HK-2 (cell line): Measurements from ENCODE around the gene DDX56.
"Not testable (repeated sequence)": the region's sequence is repeated elsewhere in the genome, so short reads cannot be mapped to it uniquely, and the experiment has no call there.

ENCODE experiments used
- DNase-seq: peaks from one replicate; pipeline ENCODE4 v3.0.0-alpha.2; 2018; ENCODE audit not compliant: unreplicated experiment

Gene DDX56

DNA sequence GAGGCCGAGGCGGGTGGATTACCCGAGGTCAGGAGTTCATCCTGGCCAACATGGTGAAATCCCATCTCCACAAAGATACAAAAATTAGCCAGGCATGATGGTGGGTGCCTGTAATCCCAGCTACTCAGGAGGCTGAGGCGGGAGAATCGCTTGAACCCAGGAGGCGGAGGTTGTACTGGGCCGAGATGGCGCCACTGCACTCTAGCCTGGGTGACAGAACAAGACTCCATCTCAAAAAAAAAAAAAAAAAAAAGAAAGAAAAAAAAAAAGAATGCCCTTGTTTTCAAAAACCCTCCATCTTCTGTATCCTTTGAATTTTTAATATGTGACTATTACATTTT, 11.1 kb downstream of the DDX56 start:
- not testable (repeated sequence) for DNase-seq

DNA sequence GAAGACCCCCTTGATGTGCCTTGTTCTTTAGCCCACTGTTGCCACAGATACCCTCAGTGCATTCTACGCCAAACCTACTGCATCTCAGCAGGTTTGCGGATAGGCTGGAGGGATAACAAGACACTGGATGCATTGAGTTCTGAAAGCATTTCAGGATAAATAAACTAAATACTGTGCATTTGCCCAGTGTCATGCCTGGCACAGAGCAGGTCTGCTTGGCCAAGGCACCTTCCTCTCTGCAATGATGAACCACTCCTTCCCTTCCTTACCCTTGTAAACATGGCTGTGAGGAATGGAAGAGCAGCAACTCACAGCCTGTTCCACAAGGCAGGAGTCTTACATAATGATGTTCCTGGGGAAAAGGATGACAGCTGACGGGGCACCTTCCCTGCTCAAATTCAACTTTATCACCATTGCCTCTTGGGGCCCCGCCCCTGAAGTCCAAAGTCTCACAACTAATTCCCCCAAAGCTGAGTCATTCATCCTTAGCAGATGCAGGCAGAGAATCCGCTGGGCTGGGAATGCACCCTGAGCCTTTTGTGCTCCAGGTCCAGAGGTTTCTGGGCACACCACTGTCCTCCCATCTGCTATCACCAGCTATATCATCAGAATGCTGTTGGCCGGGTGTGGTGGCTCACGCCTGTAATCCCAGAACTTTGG, 11.6 kb downstream of the DDX56 start:
- peak; percentile 44 for DNase-seq

DNA sequence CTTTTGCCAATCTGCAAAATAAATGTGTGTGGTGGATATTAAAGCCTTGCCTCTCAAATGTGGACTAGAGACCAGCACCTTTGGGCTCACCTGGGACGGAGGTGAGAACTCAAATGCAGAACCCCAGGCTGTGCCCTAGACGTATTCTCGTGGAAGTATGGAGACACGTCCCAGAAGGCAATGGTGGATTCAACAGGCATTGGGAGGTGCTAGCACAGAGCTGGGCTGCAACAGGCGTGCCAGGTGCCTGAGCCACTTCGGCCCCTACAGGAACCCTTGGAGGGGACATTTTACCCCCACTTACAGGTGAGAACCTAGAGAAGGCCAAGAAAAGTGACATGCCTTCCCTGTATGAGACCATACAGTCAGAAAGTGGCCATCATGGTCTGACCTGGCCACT, 12.2 kb downstream of the DDX56 start:
- DNase-seq = no peak

DNA sequence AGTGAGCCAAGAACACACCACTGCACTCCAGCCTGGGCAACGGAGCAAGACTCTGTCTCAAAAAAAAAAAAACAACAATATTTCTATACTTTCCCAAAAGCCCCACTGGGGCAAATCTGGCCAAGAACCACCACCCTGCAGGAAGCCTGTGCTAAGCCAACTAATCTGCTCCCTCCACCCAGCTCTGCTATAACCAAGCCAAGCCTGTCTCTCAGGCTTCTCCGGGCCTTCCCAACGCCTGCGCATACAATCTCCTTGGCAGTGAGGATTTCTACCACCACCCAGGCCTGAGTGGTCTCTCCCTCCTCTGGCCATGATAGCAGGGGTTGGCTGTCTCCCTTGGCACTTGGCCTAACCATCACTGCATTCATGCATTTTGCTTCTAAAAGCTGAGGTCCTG, 14.2 kb downstream of the DDX56 start:
- no peak for DNase-seq

DNA sequence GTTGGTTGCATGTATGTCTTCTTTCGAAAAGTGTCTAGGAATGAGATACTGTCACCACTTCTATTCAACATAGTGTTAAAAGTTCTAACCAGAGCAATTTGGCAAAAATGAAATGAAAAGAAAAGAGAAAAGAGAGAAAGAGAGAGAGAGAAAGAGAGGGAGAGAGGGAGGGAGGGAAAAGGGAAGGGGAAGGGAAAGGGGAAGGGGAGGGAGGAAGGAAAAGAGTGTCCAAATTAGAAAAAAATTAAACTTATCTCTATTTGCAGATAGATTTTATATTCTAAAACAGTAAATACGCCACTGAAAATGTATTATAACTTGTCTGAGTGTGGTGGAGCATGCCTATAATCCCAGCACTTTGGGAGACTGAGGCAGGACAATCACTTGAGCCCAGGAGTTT, 16.2 kb downstream of the DDX56 start:
- DNase-seq = no peak

DNA sequence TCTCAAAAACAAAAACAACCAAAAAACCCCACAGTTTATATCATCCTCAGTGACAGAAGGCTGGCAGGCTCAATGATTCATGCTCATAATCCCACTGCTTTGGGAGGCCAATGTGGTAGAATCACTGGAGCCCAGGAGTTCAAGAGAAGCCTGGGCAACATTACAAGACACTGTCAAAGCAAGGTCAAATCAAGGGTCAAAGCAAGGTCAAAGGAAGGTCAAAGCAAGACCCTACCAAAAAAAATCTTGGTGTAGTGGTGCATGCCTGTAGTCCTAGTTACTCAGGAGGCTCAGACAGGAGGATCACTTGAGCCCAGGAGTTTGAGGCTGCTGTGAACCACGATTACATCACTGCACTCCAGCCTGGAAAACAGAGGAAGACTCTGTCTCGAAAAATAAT, 18.4 kb downstream of the DDX56 start:
- DNase-seq = no peak

DNA sequence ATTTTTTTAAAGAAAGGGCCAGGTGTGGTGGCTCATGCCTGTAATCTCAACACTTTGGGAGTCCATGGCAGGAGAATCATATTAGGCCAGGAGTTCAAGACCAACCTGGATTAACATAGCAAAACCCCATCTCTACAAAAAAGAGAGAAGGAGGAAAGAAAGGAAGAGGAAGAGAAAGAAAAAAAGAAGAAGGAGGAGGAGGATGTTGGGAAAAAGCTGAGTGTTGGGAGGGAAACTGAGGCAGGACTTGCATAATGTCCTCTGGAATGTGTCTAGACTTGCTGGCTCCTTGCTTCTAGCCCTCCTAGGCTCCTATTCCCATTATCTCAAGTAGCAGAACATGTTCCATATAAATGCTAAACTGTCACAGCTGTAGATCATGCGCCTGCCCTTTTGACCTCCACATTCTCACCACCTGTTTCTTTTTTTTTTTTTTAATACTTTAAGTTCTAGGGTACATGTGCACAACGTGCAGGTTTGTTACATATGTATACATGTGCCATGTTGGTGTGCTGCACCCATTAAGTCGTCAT, 21.2 kb downstream of the DDX56 start:
- DNase-seq = not testable (repeated sequence)

DNA sequence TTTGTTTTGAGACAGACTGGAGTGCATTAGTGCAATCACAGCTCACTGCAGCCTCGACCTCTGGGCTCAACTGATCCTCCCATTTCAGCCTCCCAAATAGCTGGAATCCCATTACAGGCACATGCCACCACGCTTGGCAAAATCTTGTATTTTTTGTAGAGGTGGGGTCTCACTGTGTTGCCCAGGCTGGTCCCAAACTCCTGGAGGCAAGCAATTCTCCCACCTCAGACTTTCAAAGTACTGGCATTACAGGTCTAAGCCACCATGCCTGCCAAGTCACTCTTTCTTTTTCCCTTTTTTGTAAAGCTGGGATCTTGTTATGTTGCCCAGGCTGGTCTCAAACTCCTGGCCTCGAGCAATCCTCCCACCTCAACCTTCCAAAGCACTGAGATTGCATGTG, 24.3 kb downstream of the DDX56 start:
- DNase-seq = no peak

DNA sequence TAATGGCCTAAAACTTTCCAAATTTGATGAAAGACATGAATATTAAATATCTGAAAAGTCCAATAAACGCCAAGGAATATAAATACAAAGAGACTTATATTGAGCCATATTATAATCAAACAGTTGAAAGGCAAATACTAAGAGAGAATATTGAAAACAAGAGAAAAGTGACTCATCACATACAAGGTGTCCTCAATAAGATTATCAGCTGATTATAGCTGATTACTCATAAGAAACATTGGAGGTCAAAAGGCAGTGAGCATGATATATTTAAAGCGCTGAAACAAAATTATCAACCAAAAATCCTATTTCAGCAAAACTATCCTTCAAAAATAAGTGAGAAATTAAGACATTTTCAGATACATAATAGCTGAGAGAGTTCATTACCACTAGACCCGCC, 24.8 kb downstream of the DDX56 start:
- no peak for DNase-seq

DNA sequence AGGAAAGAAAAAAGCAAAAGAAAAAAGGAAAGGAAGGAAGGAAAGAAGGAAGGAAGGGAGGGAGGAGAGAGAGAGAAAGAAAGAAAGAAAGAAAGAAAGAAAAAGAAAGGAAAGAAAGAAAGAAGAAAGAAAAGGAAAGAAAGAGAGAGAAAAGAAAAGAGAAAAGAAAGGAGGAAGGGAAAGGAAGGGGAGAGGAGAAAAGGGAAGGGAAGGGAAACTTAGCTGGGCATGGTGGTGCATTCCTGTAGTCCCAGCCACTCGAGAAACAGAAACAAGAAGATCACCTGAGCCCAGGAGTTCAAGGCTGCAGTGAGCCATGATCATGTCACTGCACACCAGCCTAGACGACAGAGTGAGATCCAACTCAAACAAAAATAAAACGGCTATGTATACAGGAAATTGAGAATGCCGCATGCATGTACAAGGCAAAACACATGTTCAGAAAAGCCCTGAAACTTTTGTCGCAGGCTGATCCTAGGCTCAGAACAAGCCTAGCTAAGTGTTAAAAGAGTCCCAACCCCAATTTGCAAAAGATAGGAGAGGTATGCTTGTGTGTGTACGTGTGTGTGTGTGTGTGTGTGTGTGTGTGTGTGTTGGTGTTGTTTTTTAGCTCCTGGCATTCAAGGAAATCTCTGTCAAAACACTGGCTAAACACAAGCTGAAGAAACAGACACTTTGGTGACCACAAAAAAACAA, 26.0 kb downstream of the DDX56 start:
- no peak for DNase-seq

DNA sequence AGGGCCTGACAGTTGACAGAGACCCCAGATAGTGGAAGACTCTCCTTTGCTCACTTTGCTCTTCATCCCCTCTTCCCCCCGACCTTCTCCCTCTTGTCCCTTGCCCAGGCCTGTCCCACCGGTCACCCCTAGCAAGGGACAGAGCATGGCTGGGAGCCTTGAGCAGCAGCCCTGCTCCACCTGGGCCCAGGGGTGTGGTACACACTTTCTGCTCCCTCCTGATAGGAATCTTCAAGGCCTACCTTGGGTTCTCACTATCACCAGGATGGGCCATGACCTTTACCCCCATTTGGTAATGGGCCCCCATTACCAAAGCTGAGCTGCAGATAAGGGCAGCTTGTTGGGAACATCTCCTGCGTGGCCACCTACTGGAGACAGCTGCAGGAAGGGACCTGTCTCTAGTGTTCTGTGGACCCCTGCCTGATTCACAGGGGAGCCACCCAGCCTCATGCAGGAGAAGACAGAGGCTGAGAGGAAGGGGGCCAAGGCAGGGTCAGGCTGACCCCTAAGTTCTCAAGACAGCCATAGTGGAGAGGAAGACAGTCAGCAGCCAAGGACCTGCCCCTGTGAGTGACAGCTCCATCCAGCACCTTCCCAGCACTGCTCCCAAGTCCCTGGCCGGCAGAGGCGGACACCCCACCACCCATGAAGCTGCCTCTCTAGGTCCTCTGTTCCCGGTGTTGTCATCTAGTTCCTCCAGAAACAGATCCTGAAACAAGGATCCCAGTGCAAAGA, 31.7 kb downstream of the DDX56 start:
- DNase-seq = no peak

DNA sequence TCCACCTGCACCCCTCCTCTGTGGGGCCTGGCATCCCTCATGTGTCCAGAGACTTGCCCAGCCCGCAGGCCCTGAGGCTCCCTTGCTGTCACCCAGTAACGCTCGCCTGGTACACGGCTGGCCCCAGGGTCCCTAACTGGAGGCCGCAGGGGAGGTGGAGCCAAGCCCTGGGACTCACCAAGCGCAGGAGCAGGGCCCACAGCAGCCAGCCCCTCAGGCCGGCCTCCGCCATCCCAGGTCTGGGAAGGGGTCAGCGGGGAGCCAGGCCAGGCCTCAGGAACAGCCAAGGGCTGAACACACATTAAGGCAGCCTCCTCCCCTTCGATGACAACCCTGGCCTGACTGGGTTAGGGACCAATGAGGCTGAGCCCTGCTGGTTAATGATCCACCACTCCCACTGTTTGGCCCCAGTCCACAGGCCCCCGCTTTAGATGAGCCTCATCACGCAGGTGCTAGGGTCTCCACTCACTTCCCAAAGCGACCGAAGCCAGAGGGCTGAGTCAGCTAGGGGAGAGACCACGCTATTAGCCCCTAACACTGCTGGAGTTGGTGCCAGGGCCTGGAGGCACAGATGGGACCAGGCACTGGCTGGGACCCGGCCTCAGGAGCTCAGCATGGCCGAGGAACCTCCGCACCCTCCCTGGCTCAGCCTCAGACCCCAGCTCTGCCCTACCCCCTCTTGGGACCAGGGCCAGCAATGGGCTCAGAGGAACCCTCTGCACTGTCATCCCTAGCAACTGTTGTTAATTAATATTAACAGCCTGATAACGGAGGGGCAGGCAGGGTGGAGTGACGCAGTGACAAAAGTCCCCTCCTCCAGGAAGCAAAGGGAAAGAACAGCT, 32.5 kb downstream of the DDX56 start, which contains the start of gene NPC1L1:
Gene NPC1L1, minus strand, starts transcription at position 303 of the 842 bp plus-strand sequence. Its CDS starts 71 bp downstream, at position 232.
- no peak for DNase-seq

DNA sequence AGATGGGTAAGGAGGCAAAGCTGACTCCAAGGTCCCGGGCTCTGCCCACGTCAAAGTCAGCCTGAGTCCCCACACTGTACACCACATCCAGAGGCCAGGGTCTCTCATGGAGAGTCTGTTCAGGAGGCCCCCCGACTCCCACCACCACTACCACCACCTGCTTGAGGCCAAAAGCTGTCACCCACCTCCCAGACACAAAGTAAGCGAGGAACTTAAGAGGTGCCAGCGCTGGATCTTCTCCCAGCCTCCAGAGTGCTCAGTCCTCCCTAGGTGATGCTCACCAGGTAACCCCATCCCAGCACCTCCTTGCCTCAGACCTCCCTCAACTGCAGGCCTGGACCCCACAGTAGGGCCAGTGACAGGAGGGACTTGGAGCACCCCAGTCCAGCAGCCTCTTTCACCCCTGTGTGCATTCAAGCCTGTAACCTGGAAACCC, 33.1 kb downstream of the DDX56 start:
- DNase-seq = no peak

DNA sequence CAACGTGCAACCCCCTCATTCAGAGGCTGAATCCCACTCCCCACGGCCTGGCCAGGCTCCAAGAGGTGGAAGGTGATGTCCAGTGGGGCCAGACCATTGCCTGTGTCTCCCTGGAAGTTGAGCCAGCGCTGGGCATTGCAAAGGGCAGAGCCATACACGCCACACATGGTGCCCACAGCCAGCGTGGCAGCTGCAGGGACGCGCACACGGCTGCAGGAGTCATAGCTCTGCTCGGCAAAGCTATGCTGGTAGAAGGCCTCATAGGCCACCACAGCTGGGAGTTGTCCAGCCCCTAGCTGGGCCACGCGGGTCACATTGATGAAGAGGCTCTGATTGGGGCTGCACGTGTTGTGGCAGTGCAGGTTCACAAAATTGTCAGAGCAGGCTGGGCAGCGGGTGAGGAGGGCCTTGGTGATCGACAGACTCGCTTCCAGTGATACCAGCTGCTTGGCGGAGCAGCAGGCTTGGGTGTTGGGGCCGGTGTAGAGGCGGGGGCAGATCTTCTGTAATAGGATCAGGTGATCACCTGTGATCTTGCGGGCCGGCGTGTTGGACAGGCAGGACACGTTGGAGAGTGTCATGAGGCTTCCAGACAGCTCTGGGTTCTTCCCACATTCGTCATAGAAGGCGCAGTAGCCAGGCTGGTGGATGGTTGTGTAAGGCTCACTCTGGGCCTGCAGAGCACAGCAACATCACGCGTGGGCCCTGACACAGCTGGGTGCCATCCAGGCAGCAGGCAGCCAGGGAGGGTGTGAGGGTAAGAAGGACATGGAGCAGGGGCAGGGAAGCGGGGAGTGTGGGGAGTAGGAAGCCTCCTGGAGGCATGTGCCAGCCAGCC, 33.8 kb downstream of the DDX56 start:
- DNase-seq = no peak

DNA sequence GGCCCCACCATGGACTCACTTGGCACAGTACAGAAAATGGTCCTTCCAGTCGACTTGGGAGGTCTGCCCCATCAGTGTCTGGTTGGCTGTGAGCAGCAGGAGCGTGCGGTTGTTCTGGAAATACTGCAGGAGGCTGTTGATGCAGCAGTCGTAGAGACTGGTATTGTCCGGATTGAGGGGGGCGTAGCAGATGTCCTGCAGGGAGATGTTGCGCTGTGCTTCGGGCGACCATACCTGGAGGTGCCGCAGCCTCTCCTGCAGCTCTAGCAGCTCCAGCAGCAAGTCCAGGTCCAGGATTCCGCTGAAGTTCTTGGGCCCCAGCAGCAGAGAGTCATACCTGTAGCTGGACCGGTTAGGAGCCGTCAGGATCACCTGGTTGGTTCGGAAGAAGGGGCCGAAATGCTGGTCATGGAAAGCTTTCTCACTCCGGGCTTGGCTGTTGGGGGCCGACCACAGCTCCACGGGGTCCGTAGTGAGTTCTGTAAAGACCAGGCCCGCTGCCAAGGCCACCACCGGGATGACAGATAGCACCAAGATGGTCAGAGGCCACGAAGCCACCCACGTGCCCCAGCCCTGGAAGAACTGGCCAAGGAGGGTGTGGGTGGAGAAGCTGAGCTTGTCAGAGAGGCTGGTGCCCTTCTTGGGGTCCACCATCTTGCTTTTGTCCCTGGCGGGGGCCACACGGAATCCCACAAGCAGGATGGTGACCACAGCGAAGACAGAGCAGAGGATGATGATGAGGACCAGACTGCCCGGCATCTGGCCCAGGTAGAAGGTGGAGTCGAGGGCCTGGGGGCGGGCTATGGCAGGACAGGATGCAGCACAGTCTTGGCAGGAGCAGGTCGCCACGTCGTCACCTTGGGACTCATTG, 34.7 kb downstream of the DDX56 start:
- DNase-seq = no peak

DNA sequence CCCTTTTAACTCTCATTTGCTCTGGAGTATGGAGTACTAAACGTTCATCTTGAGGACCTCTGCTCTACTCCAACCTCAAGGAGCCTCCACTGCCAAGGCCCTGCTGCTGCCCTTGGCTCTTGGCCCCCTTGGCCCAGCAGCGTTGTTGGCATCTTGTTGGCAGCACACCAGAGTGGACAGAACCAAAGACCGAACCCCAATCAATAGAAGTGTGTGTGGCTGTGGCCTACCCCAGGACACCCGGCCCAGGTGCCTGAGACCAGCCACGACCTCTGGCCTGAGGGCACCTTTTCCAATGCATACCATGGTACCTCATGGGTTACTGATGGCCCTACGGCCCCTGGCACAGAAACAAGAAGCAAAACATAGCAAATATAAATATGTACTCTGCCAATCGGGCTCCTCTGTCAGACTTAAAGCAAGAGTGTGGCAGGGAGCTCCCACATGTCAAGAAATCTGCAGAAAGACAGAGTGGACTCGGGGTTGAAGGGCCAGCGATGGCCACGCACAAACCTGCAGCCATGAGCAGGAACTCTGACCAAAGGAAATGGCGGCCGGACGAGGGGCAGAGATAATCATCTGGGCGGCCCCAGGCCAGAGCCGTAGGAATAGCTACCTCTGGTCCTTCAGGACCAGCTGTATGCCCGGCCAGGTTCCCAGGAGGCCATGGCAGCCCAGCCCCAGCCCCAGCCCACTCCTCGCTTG, 35.5 kb downstream of the DDX56 start:
- DNase-seq = no peak

DNA sequence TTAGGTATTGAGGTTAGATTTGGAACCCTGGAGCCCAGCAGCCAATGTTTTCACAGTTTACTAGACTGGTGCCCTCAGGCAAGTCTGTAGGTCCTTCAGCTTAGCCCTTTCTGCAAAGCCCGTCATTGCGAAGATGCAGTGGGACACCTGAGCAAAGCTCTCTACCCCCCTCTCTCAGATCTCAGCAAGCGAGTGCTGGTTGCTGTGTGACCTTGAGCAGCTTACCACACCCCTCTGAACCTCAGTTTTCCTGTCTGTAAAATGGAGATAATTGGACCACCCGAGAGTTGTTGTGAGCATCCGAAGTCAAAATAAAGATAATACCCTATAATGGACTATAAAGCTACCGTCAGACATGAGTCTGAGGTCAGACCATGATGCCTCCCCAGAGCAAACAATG, 36.3 kb downstream of the DDX56 start:
- no peak for DNase-seq

DNA sequence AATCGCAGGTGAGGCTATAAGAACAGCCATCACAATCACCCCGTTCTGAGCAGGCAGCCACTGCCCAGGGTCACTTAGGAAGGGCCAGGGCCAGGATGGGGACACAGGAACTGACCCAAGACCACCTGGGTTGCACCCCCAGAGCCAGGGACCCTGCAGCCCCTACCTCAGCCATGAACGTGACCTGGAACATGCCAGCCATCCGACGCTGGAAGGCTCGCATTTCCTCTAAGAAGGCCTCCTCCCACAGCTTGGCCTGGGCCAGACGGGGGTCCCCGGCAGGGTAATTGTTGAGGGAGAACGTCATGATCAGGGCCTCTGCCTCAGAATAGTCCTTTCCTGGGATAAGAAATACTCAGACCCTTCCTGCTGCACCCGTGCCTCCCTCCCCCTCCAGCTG, 37.6 kb downstream of the DDX56 start:
- no peak for DNase-seq

DNA sequence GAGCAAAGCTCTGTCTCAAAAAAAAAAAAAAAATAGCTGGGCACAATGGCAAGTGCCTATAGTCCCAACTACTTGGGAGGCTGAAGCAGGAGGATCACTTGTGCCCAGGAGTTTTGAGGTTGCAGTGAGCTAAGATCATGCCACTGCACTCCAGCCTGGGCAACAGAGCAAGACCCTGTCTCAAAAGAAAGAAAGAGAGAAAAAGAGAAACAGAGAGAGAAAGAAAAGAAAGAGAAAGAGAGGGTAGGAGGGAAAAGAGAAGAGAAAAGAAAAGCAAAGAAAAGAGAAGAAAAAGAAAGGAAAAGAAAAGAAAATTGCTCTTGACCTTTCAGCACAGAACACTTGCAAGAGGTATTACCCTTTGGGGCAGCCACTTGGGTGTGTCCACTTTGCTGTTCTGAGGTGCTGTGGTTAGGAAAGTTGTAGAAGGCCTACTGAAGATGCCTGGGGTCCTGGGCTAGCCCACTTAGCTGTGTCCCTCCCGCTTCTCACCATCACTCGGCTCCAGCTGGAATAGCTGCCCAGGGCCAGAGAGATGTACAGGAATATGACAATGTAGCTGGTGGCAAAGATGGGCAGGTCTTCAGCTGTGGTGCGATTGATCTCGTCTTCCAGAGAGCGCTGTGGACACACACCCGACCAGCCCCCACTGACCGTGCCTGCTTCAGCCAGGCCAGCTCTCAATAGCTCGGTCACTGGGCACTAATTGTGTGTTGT, 38.2 kb downstream of the DDX56 start:
- DNase-seq = no peak
